Vagina (tissue), 2 donors: Measurements from ENCODE around the gene SCAMP3. TPM values are rescaled to one million over a fixed set of nuclear protein-coding genes. Genes with fewer than 3 reads are reported as not detected.

Source experiments
- DNase-seq, 2 donors: peaks; one replicate each; pipeline ENCODE4 v3.0.0-alpha.2; 2017; ENCODE audit errors: extremely low spot score in 2 of 2
- H3K27ac ChIP-seq: fragments of 200-600 bp; sonication (generic); one replicate; pipeline ENCODE4 v1.5.1; 2019
- H3K27me3 ChIP-seq: fragments of 200-600 bp; sonication (generic); one replicate; pipeline ENCODE4 v1.5.1; 2019
- H3K36me3 ChIP-seq, 2 donors: fragments of 200-600 bp; sonication (generic); one replicate each; pipeline ENCODE4 v1.5.1; 2017 to 2019
- H3K4me1 ChIP-seq: fragments of 200-600 bp; sonication (generic); one replicate; pipeline ENCODE4 v1.5.1; 2019
- H3K4me3 ChIP-seq, 2 donors: fragments of 200-600 bp; sonication (generic); 1 replicate in 1 of 2; 2 replicates in 1 of 2; pipeline ENCODE4 v1.5.1; 2016 to 2019
- H3K9me3 ChIP-seq: fragments of 200-600 bp; sonication (generic); one replicate; pipeline ENCODE4 v1.5.1; 2019
- POLR2A ChIP-seq, 2 donors: fragments of 450-650 bp; IDR thresholded peaks; one replicate each; pipeline ENCODE4 v1.6.1; 2017; ENCODE audit warnings: antibody characterized with exemption in 2 of 2, mild to moderate bottlenecking in 2 of 2, moderate library complexity in 2 of 2
- POLR2AphosphoS5 ChIP-seq, 2 donors: sonication (generic); formaldehyde crosslinking; IDR thresholded peaks; one replicate each; pipeline ENCODE4 v1.9.0; 2017; ENCODE audit warnings: antibody characterized with exemption in 2 of 2, mild to moderate bottlenecking in 2 of 2, low read depth in 1 of 2; ENCODE audit not compliant: insufficient read depth in 1 of 2
- intact Hi-C: fragments of 100-400 bp; cut with DNase I; formaldehyde crosslinking; loops from one replicate; pipeline ENCODE4 v1.15.1; 2023
- total RNA-seq: library from RNA; depleted of rRNA; stranded (reverse); fragments of >200 nt; gene quantifications from one replicate; pipeline ENCODE4 v1.2.3, GENCODE V29; 2016
- TF ChIP-seq, protein P1 (sequence below), 3 experiments: fragments of 450-650 bp in 2 of 3; fragments of 200-600 bp in 1 of 3; sonication (generic) in 1 of 3; IDR thresholded peaks; one replicate each; pipeline ENCODE4 v1.5.1; 2017 to 2019; ENCODE audit warnings: antibody characterized with exemption in 3 of 3, mild to moderate bottlenecking in 2 of 3, moderate library complexity in 2 of 3

The SCAMP3 gene
- total RNA-seq, 1 donor from 2014 or later: 44.7 TPM

DNA sequence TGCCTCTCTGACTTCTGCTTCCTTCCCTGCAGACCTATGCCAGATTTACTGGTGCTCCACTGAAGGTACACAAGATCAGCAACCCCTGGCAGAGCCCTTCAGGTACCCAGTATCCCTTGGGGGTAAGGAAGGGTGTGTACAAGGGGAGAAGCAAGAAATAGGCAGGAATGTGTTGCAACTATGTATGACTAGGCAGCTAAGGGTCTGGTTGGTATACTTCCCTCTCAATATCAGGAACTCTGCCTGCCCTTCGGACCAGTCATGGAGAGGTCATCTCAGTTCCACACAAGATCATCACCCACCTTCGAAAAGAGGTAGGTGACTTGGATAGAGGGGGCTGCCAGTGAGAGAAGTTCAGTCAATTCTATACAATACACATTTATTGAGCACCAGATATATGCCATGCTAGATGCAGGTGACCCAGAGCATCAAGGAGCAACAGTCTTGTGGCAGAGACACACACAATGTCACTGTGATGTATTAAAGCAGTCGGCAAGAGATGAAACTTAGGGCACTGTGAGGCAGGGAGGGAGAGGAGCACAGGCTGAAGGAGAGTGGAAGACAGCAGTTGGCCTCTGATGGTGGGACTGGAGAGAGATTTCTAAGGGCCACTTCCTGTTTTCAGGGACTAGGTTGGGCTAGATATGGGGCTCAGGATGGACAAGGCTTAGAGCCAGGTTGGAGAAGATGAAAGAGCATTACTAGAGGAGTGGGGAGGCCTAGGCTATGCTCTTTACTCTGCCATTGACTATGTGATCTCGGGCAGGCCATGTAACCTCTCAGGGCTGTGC lies 51.7 kb downstream of the SCAMP3 start:
- H3K36me3 ChIP-seq: no peaks in the 10 kb centered on the region
- H3K4me3 ChIP-seq: no peak overlapping the region
- no peaks in the 10 kb centered on the region for H3K27me3 ChIP-seq
- H3K9me3 ChIP-seq: no peaks in the 10 kb centered on the region
- DNase-seq: no peak
- H3K4me1 ChIP-seq: peaks cover 38% of the 10 kb centered on the region
- intact Hi-C loops: no loop called here
- H3K27ac ChIP-seq: no peak overlapping the region
- TF ChIP-seq POLR2AphosphoS5 (IDR thresholded peaks at IDR 0.05; ENCODE audit: insufficient read depth in 1 of 2, low read depth in 1 of 2) (no peak), POLR2A (IDR thresholded peaks at IDR 0.05) (no peak)
- TF ChIP-seq, protein P1, sequence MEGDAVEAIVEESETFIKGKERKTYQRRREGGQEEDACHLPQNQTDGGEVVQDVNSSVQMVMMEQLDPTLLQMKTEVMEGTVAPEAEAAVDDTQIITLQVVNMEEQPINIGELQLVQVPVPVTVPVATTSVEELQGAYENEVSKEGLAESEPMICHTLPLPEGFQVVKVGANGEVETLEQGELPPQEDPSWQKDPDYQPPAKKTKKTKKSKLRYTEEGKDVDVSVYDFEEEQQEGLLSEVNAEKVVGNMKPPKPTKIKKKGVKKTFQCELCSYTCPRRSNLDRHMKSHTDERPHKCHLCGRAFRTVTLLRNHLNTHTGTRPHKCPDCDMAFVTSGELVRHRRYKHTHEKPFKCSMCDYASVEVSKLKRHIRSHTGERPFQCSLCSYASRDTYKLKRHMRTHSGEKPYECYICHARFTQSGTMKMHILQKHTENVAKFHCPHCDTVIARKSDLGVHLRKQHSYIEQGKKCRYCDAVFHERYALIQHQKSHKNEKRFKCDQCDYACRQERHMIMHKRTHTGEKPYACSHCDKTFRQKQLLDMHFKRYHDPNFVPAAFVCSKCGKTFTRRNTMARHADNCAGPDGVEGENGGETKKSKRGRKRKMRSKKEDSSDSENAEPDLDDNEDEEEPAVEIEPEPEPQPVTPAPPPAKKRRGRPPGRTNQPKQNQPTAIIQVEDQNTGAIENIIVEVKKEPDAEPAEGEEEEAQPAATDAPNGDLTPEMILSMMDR (IDR thresholded peaks at IDR 0.05): no peak

DNA sequence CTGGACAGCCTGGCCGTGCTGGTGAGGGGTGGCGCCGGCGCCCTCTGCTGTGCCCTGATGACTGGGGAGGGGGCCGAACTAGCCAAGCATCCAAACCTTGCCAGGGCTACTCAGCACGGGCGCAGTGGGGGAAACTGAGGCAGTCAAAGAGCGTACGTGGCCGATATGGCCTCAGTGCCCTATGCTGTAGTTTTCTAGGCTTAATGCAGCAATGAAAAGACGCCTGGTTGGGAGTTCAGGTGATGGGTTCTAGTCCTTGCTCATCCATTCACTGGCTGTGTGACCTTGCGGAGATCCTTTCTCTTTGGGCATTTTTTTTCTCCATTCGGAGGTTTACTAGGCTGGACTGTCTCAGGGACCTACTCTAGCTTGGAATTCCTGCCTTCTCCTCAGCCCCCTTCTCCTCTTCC lies 52.8 kb downstream of the SCAMP3 start:
- no peak for DNase-seq
- intact Hi-C loops: loop anchor here (5.0 kb wide), 1 partner anchor 33 kb away; a partner anchor contains a TSS
- peaks cover 38% of the 10 kb centered on the region for H3K4me1 ChIP-seq

GRCh38 chr1:155208541-155209311 lies 53.4 kb downstream of the SCAMP3 start, which contains the start of gene MTX1:
MTX1 (plus strand) TSS chr1:155208695; CDS start chr1:155208805, 110 bp downstream.
- Histone ChIP-seq H3K4me1 (peaks cover 38% of the 10 kb centered on the region), H3K27me3 (no peaks in the 10 kb centered on the region), H3K4me3 (peak within 1 kb of the TSS; percentile 78 to 87), H3K9me3 (no peaks in the 10 kb centered on the region), H3K36me3 (no peaks in the 10 kb centered on the region), H3K27ac (peak within 1 kb of the TSS; percentile 99)
- DNase-seq: peak in 1 of 2 donors; percentile 95
- TF ChIP-seq POLR2AphosphoS5 (IDR thresholded peaks at IDR 0.05; ENCODE audit: insufficient read depth in 1 of 2, low read depth in 1 of 2): peak in 1 of 2 donors; percentile 93
- peak in 1 of 2 donors; percentile 9 for TF ChIP-seq POLR2A (IDR thresholded peaks at IDR 0.05)
- TF ChIP-seq, protein P1 (IDR thresholded peaks at IDR 0.05): no peak
- intact Hi-C loops: loop anchor here (5.0 kb wide), 1 partner anchor 34 kb away; a partner anchor contains a TSS

More for the DNA sequence above, 52.8 kb downstream of the SCAMP3 start:
- H3K36me3 ChIP-seq: no peaks in the 10 kb centered on the region
- H3K27me3 ChIP-seq: no peaks in the 10 kb centered on the region
- peak overlapping the region; percentile 99 for H3K27ac ChIP-seq
- H3K9me3 ChIP-seq: no peaks in the 10 kb centered on the region
- H3K4me3 ChIP-seq: peak overlapping the region; percentile 78 to 87
- TF ChIP-seq POLR2AphosphoS5 (IDR thresholded peaks at IDR 0.05; ENCODE audit: insufficient read depth in 1 of 2, low read depth in 1 of 2): no peak

GRCh38 chr1:155207806-155208540 lies 54.2 kb downstream of the SCAMP3 start, which contains the start of gene THBS3:
THBS3 (minus strand) TSS chr1:155207897; CDS start chr1:155207876, 21 bp downstream.
- TF ChIP-seq, protein P1 (IDR thresholded peaks at IDR 0.05): no peak
- TF ChIP-seq POLR2AphosphoS5 (IDR thresholded peaks at IDR 0.05; ENCODE audit: insufficient read depth in 1 of 2, low read depth in 1 of 2): no peak
- no peak for TF ChIP-seq POLR2A (IDR thresholded peaks at IDR 0.05)
- intact Hi-C loops: loop anchor here (5.0 kb wide), 1 partner anchor 34 kb away; a partner anchor contains a TSS
- DNase-seq: no peak
- peak within 1 kb of the TSS; percentile 99 for H3K27ac ChIP-seq
- no peaks in the 10 kb centered on the region for H3K27me3 ChIP-seq
- no peaks in the 10 kb centered on the region for H3K9me3 ChIP-seq
- H3K36me3 ChIP-seq: no peaks in the 10 kb centered on the region
- H3K4me1 ChIP-seq: peaks cover 38% of the 10 kb centered on the region
- H3K4me3 ChIP-seq: peak within 1 kb of the TSS; percentile 78 to 87
